UCSD-AML1 (cell line): ENCODE data around the gene SERPINB12.

Experiments used
- DNase-seq: peaks from one replicate; lab custom pipeline; 2025; ENCODE audit not compliant: unreplicated experiment; lab: John Stamatoyannopoulos, UW

The SERPINB12 gene

GRCh38 chr18:63550068-63550467, 7.9 kb downstream of the SERPINB12 start:
- no peak for DNase-seq

GRCh38 chr18:63551769-63552168, 9.6 kb downstream of the SERPINB12 start:
- no peak for DNase-seq

- DNase-seq = no peak
Measured at GRCh38 chr18:63552581-63552980, 10.4 kb downstream of the SERPINB12 start.

DNA sequence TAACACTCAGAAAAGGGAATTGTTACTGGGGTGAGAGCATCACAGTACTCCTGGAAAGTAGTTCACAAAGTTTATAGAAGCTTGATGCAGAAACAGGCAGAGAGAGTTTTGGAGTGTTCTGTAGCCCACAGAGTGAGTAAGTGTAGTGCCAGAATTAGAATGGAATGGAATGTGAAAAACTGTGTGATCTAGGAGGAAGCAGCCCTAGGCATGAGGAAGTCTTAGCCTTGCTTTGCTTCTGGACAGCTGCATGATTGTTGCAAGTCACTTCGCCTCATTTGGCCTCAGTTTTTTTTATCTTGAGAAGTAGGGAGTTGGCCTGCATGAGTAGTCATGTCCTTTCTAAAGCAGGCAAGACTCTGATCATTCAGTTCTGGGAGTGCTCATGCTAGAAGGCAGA, 10.9 kb downstream of the SERPINB12 start:
- DNase-seq = no peak

- no peak for DNase-seq
Measured at GRCh38 chr18:63559567-63560491, 17.7 kb downstream of the SERPINB12 start.

DNA sequence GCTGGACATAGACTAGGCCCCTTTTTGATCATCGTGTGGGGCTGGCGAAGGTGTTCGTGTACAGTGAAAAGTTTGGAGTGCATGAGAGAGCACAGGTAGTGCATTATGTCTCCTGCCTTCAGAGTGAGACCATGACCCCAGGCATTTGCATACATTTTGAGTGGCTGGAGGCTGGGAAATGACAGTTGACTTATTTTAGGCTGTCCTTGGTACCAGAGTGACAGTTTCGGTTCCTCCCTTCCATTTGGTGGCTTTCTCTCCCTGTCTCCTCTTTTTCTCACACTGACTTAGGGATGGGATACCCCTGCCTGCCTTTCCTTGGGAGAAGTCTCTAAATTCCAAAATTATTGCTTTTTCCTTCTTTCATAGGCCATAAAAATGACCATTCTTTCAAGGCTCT, 20.1 kb downstream of the SERPINB12 start:
- no peak for DNase-seq

GRCh38 chr18:63564021-63564420, 21.9 kb downstream of the SERPINB12 start:
- no peak for DNase-seq

GRCh38 chr18:63564561-63564960, 22.4 kb downstream of the SERPINB12 start:
- no peak for DNase-seq

GRCh38 chr18:63567276-63567675, 25.1 kb downstream of the SERPINB12 start:
- no peak for DNase-seq

- no peak for DNase-seq
Measured at GRCh38 chr18:63567825-63568224, 25.7 kb downstream of the SERPINB12 start.

DNA sequence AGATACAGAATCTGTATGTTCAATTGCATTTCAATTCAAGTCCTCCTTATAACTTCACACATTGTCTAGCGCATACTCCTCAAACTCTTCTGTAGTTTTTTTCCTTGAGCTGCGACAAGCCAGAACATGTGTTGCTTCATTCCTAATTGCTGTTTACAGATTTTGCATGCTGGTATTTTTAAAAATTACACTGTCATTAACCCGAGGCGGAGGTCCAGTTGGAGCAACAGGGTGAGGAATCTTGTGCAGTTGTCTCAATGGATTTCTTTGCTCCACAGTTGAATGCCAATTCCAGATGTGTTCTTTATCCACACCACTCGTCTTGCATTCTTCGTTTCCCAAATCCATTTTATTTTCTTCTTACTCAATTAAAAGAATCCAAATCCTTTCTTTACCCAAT, 28.6 kb downstream of the SERPINB12 start:
- DNase-seq = no peak

GRCh38 chr18:63575681-63576080, 33.5 kb downstream of the SERPINB12 start:
- DNase-seq = no peak

GRCh38 chr18:63578357-63578958, 36.3 kb downstream of the SERPINB12 start:
- DNase-seq = no peak

- DNase-seq = no peak
Measured at GRCh38 chr18:63579616-63580015, 37.4 kb downstream of the SERPINB12 start.

- no peak for DNase-seq
Measured at GRCh38 chr18:63585988-63586387, 43.8 kb downstream of the SERPINB12 start.

DNA sequence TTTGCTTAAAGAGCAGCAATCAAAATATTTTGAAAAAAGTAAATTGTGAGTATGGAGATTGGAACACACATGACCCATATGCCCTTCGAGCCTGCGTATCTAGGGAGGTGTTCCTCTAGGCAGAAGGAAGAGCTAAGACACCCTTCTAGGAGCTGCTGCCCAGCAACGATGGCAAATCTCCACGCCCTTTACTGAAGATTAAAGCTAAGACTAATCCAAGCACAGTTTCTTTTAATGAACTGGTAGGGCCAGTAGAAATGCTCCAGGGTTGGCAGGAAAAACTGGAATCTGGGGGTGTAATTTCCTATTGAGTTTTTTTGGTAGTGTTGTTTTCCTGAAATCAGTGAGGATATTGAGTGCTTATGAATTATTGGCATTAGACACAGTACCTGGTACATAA, 44.3 kb downstream of the SERPINB12 start:
- no peak for DNase-seq

GRCh38 chr18:63586966-63587365, 44.8 kb downstream of the SERPINB12 start, which contains the start of gene SERPINB13:
TSS of gene SERPINB13 (plus strand) at chr18:63587343. CDS start at chr18:63588668, 1,325 bp downstream.
- DNase-seq = no peak

DNA sequence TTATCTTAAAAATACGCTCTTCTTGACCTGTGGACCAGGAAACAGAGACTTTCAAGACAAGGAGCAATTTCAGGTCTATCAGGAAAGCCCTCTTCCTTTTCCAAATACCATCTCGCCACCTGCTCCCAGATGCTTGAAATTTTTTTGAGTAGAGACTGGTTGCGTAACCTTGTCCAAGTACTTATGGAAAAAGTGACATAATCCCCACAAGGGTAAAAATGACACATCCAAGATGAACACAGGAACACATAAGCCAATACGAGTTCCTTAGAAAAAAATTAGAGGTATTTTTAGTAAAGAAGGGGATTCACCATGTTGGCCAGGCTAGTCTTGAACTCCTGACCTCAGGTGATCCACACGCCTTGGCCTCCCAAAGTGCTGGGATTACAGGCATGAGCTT, 46.7 kb downstream of the SERPINB12 start:
- no peak for DNase-seq

DNA sequence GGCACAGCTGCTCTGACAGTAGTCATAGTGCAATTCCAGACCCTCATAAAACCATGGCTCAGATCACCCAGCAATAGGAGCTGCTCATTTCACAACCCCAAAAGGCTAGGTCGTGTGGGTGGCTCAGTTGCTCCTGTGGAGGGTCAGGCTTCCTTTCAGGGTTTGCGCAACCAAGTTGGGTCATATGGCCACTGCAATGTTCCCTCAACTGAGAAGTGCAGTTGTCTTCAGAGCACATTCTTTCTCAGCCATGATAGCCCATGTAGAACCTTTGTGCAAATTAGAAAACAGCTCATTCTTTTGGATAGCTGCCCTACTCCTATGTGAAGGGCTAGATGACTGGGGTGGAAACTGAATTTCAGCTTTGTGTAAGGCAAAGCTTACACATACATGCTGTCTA, 48.2 kb downstream of the SERPINB12 start:
- DNase-seq = no peak

DNA sequence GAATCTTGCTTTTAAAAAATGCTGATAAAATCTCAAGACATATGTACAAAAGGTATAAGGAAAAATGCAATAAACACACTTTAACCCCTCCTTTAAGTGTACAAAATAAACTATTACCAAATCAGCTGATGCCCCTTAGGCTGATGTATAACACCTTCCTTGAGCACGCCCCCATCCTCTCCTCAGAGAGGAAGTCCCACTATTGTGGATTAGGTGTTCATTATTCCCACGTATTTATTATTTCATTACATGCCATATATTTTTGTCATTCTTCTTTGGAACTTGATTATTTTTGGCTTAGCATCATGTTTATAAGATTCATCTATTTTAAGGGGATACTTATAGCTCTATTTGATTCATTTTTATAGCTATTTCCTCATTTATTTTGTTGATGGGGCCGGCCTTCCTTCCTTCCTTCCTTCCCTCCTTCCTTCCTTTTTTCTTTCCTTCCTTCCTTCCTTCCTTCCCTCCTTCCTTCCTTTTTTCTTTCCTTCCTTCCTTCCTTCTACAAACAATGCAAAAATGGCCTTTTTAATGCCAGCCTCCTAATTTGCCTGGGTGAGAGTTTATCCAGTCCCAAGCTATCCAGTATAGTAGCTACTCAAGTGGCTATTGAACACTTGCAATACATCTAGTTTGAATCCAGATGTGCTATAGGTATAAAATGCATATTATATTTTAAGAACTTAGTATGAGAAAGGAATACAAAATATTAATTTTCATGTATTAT, 49.0 kb downstream of the SERPINB12 start:
- DNase-seq = no peak

DNA sequence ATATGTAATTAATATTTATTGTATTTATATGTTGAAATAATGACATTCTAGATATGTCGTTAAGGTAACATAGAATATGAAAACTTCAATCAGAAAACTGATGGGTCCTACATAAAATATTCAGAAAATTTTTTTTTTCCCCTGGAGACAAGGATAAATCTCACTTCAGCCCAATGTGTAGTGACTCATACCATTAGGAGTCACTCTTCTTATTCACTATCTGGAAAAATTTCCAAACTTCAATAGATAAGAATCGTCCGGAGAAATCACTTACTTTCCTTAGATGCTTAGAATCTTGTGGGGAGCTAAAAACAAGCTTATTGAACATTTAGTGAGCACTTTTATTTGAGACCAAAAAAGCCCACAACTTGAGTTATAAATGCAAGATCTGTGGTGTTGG, 49.6 kb downstream of the SERPINB12 start:
- DNase-seq = no peak

GRCh38 chr18:63592471-63592870, 50.3 kb downstream of the SERPINB12 start:
- DNase-seq = no peak
